Chondrocyte (in vitro differentiated cells): ENCODE data around the gene CNST. TPM values are rescaled to one million over a fixed set of nuclear protein-coding genes. Genes with fewer than 3 reads are reported as not detected.

ENCODE experiments used
- DNase-seq: peaks from one replicate; pipeline ENCODE4 v3.0.0; 2021; ENCODE audit warnings: mixed read lengths, low spot score
- H3K27ac Mint-ChIP-seq: one replicate; pipeline ENCODE4 v1.8.0; 2021; ENCODE audit warnings: mild to moderate bottlenecking, moderate library complexity, mixed read lengths; ENCODE audit not compliant: unreplicated experiment
- H3K27me3 Mint-ChIP-seq: 2 replicates; pipeline ENCODE4 v1.8.0; 2021; ENCODE audit warnings: low read depth, mixed read lengths
- H3K36me3 Mint-ChIP-seq: 2 replicates; pipeline ENCODE4 v1.8.0; 2021; ENCODE audit warnings: low read depth, mixed read lengths
- H3K4me1 Mint-ChIP-seq: 2 replicates; pipeline ENCODE4 v1.8.0; 2021; ENCODE audit warnings: low read depth, mild to moderate bottlenecking, mixed read lengths
- H3K4me3 Mint-ChIP-seq: one replicate; pipeline ENCODE4 v1.8.0; 2021; ENCODE audit warnings: mild to moderate bottlenecking, moderate library complexity, mixed read lengths; ENCODE audit not compliant: unreplicated experiment
- H3K9me3 Mint-ChIP-seq: 2 replicates; pipeline ENCODE4 v1.8.0; 2021; ENCODE audit warnings: low read depth, mixed read lengths
- total RNA-seq: library from RNA; stranded (reverse); gene quantifications from 3 replicates; pipeline ENCODE4 v1.2.1, GENCODE V29; 2021
- TF ChIP-seq, protein P1 (sequence below): fragments of 200-600 bp; sonication (generic); IDR thresholded peaks from 2 replicates; pipeline ENCODE4 v1.5.0; 2021; ENCODE audit warnings: antibody characterized with exemption, mild to moderate bottlenecking, moderate library complexity

CNST gene
- total RNA-seq, 1 donor from 2014 or later, result 22.3 TPM

DNA sequence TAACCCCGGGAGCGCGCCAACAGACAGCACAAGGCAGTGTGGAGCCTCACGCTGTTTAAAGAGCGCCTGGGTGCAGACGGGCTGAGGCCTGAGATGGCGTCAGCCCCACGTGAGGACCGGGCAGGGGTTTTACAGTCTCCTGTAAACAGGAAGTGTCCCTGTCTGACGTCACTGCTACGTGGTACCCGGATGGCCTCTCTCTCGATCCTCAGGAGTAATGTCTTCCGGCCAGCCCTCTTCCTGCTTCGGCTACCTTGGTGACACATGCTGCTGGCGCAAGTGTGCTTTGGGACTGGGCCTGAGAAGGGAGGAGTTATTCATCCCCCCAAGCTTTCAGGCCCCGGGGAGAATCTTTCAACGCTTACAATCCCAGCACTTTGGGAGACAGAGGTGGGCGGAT, 41.2 kb downstream of the CNST start:
- TF ChIP-seq, protein P1, sequence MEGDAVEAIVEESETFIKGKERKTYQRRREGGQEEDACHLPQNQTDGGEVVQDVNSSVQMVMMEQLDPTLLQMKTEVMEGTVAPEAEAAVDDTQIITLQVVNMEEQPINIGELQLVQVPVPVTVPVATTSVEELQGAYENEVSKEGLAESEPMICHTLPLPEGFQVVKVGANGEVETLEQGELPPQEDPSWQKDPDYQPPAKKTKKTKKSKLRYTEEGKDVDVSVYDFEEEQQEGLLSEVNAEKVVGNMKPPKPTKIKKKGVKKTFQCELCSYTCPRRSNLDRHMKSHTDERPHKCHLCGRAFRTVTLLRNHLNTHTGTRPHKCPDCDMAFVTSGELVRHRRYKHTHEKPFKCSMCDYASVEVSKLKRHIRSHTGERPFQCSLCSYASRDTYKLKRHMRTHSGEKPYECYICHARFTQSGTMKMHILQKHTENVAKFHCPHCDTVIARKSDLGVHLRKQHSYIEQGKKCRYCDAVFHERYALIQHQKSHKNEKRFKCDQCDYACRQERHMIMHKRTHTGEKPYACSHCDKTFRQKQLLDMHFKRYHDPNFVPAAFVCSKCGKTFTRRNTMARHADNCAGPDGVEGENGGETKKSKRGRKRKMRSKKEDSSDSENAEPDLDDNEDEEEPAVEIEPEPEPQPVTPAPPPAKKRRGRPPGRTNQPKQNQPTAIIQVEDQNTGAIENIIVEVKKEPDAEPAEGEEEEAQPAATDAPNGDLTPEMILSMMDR, result no peak
- peaks cover 5% of the 10 kb centered on the region for H3K36me3 Mint-ChIP-seq
- no peak for DNase-seq
- H3K4me3 Mint-ChIP-seq, result no peak overlapping the region
- peaks cover 5% of the 10 kb centered on the region for H3K9me3 Mint-ChIP-seq
- no peaks in the 10 kb centered on the region for H3K27me3 Mint-ChIP-seq
- no peak overlapping the region for H3K27ac Mint-ChIP-seq
- H3K4me1 Mint-ChIP-seq, result peaks cover 29% of the 10 kb centered on the region

DNA sequence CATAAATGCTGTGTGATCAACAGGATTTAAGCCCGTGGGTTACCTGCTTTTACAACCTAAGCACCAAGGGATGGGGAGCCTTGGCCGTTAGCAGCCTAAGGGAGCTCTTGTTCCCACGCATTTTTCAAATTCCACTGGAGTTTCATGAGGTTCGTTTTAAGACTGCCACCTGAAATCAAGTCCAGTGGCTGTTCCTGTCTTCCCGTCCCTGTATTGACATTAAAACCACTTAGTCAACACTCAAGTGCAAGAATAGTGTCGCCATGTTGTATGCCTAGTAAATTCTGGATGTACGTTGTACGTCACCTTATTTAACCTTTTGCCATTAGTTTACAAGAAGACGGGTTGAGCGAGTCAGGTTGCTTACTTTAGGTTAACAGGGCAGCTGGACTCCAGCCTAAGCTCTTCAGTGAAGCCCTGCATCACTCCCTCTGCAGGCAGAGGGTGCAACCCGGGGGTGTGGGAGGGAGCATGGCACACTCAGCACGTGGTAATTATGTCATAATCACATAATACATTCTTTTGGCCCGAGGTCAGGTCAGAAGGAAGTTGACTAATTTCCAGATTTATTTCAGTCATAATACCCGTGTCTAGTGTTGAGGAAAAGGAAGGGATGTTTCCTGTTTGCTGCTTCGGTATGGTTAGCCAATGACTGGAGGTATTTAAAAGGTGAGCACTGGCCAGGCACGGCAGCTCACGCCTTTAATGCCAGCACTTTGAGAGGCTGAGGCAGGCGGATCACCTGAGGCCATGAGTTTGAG, 42.5 kb downstream of the CNST start:
- Mint-ChIP-seq H3K4me3 (no peak overlapping the region), H3K4me1 (peaks cover 35% of the 10 kb centered on the region)

DNA sequence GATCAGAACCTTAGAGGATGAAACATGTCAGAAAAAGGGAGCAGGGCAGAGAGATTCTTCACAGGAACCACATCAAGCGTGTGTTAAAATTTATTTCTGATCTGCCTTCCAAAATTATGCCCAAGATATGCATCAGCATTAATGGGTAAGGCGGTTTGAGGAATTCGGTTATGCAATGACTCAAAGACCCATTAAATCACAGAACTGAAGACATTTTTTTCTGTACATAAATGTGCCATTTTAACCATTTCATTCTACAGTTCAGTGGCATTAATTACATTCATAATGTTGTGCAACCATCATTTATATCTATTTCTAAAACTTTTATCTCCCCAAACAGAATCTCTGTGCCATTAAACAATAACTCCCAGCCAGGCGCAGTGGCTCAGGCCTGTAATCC, 43.4 kb downstream of the CNST start:
- peaks cover 2% of the 10 kb centered on the region for H3K36me3 Mint-ChIP-seq
- H3K4me3 Mint-ChIP-seq, result no peak overlapping the region
- H3K27me3 Mint-ChIP-seq, result no peaks in the 10 kb centered on the region
- TF ChIP-seq, protein P1, result no peak
- H3K9me3 Mint-ChIP-seq, result no peaks in the 10 kb centered on the region
- H3K27ac Mint-ChIP-seq, result peak overlapping the region; percentile 90
- DNase-seq, result no peak
- H3K4me1 Mint-ChIP-seq, result peaks cover 35% of the 10 kb centered on the region

More for the DNA sequence above, 42.5 kb downstream of the CNST start:
- no peak for DNase-seq
- no peaks in the 10 kb centered on the region for H3K9me3 Mint-ChIP-seq
- H3K27me3 Mint-ChIP-seq, result no peaks in the 10 kb centered on the region
- TF ChIP-seq, protein P1, result peak; percentile 55
- peak overlapping the region; percentile 90 for H3K27ac Mint-ChIP-seq
- peaks cover 2% of the 10 kb centered on the region for H3K36me3 Mint-ChIP-seq

DNA sequence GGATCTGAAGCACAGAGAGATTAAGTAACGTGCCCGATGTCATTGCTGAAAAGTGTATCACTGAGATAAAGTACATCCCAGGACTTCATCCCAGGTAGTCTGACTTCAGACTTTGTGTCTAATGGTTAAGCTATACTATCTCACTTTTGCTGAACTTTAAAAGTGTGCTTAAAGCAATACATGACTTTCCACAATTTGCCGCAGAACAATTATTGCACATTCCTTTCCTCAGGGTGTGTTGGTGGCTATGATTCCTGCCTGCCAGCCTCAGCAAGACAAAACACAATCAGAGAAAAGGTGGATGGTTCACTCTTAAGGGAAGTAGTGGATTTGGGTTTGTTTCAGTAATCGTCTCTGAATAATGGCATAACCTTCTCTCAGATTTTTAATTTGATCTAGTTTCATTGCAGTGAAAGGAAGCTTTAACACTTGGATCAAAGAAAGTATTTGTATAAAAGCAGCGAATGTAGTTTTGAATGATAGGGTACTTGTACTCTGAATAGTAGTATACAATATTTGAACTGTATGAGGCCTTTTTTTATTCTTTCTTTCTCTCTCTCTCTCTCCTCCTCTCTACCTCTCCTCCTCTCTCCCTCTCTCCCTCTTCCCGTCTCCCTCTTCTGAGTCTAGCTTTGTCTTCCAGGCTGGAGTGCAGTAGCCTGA, 47.0 kb downstream of the CNST start:
- Mint-ChIP-seq H3K9me3 (no peaks in the 10 kb centered on the region), H3K27ac (peak overlapping the region; percentile 49), H3K4me1 (peaks cover 47% of the 10 kb centered on the region), H3K4me3 (no peak overlapping the region), H3K27me3 (no peaks in the 10 kb centered on the region), H3K36me3 (peaks cover 2% of the 10 kb centered on the region)
- TF ChIP-seq, protein P1, result no peak
- no peak for DNase-seq

DNA sequence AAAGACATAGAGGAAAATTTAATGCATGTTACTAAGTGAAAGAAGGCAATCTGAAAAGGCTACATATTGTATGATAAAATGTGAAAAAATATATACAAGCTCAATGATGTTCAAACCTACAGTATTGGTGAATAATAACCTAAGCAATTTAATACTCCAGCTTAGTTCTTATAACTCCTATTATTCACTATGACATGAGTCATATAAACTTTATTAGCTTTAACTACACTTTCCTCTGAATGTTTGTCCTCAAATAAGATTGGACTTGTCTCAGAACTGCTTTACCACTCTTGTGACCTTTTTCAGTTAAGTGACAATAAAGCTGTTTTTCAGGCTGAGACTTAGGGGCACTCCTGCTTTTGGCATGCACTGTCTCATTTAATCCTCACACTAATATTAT, 50.9 kb downstream of the CNST start:
- no peak for DNase-seq
- peaks cover 20% of the 10 kb centered on the region for H3K4me1 Mint-ChIP-seq

More for the DNA sequence above, 50.9 kb downstream of the CNST start:
- H3K36me3 Mint-ChIP-seq, result no peaks in the 10 kb centered on the region
- TF ChIP-seq, protein P1, result no peak
- H3K4me3 Mint-ChIP-seq, result no peak overlapping the region
- H3K27ac Mint-ChIP-seq, result no peak overlapping the region
- no peaks in the 10 kb centered on the region for H3K9me3 Mint-ChIP-seq
- no peaks in the 10 kb centered on the region for H3K27me3 Mint-ChIP-seq
